ENCODE data around the gene PHC2. TPM values are rescaled to one million over a fixed set of nuclear protein-coding genes. Genes with fewer than 3 reads are reported as not detected.

PHC2 gene
- total RNA-seq, 2 experiments from 2014 or later, result 34.0 to 35.0 TPM

GRCh38 chr1:33332881-33333280 is 98.0 kb downstream of the PHC2 start:
- intact Hi-C loops (cut with micrococcal nuclease; ENCODE audit: unreplicated experiment), result no loop called here
- no peak for TF ChIP-seq EZH2phosphoT487 (IDR thresholded peaks at IDR 0.05; ENCODE audit: borderline replicate concordance, low read depth, low read length)
- TF ChIP-seq CTCF (conservative IDR thresholded peaks at IDR 0.05; ENCODE audit: low read length), result no peak
- Histone ChIP-seq H3K9me3 (ENCODE audit: low read length) (no peaks in the 10 kb centered on the region), H3K4me1 (ENCODE audit: insufficient read depth, low read length, poor library complexity, severe bottlenecking) (no peaks in the 10 kb centered on the region), H3K27ac (ENCODE audit: low read depth, low read length, poor library complexity, severe bottlenecking) (no peak overlapping the region), H3K79me2 (ENCODE audit: insufficient read depth, low read depth, low read length) (no peaks in the 10 kb centered on the region), H2AFZ (ENCODE audit: low read length) (no peak overlapping the region), H3K36me3 (ENCODE audit: insufficient read depth, low read length) (peaks cover 47% of the 10 kb centered on the region), H3K4me3 (ENCODE audit: low read depth, low read length, poor library complexity, severe bottlenecking) (no peak overlapping the region), H3K9me2 (ENCODE audit: insufficient read depth, low read length) (no peaks in the 10 kb centered on the region), H3K4me2 (ENCODE audit: low read length) (no peak overlapping the region), H4K20me1 (ENCODE audit: insufficient read depth, low read length) (no peaks in the 10 kb centered on the region)
- ChIA-PET CTCF (ENCODE audit: unreplicated experiment) (no interaction called here), POLR2A (no interaction called here)
- no peak for DNase-seq (ENCODE audit: low spot score)
- BruUV-seq (replicated peaks), result no TSS peak

- Histone ChIP-seq H3K36me3 (ENCODE audit: insufficient read depth, low read length) (peaks cover 51% of the 10 kb centered on the region), H2AFZ (ENCODE audit: low read length) (no peak overlapping the region), H4K20me1 (ENCODE audit: insufficient read depth, low read length) (no peaks in the 10 kb centered on the region), H3K79me2 (ENCODE audit: insufficient read depth, low read depth, low read length) (no peaks in the 10 kb centered on the region), H3K9me3 (ENCODE audit: low read length) (no peaks in the 10 kb centered on the region), H3K9me2 (ENCODE audit: insufficient read depth, low read length) (no peaks in the 10 kb centered on the region), H3K4me2 (ENCODE audit: low read length) (no peak overlapping the region), H3K4me1 (ENCODE audit: insufficient read depth, low read length, poor library complexity, severe bottlenecking) (no peaks in the 10 kb centered on the region), H3K27ac (ENCODE audit: low read depth, low read length, poor library complexity, severe bottlenecking) (no peak overlapping the region), H3K4me3 (ENCODE audit: low read depth, low read length, poor library complexity, severe bottlenecking) (no peak overlapping the region)
- intact Hi-C loops (cut with micrococcal nuclease; ENCODE audit: unreplicated experiment), result no loop called here
- ChIA-PET POLR2A (no interaction called here), CTCF (ENCODE audit: unreplicated experiment) (no interaction called here)
- DNase-seq (ENCODE audit: low spot score), result no peak
- TF ChIP-seq EZH2phosphoT487 (IDR thresholded peaks at IDR 0.05; ENCODE audit: borderline replicate concordance, low read depth, low read length), result no peak
- TF ChIP-seq CTCF (conservative IDR thresholded peaks at IDR 0.05; ENCODE audit: low read length), result no peak
- no TSS peak for BruUV-seq (replicated peaks)
These were observed 98.5 kb downstream of the PHC2 start for GRCh38 chr1:33332357-33332789.

GRCh38 chr1:33331444-33332356 is 99.2 kb downstream of the PHC2 start:
- intact Hi-C loops (cut with micrococcal nuclease; ENCODE audit: unreplicated experiment), result no loop called here
- Histone ChIP-seq H3K27ac (ENCODE audit: low read depth, low read length, poor library complexity, severe bottlenecking) (no peak overlapping the region), H3K9me3 (ENCODE audit: low read length) (no peaks in the 10 kb centered on the region), H3K36me3 (ENCODE audit: insufficient read depth, low read length) (peaks cover 58% of the 10 kb centered on the region), H3K9me2 (ENCODE audit: insufficient read depth, low read length) (no peaks in the 10 kb centered on the region), H3K4me2 (ENCODE audit: low read length) (no peak overlapping the region), H2AFZ (ENCODE audit: low read length) (no peak overlapping the region), H3K79me2 (ENCODE audit: insufficient read depth, low read depth, low read length) (no peaks in the 10 kb centered on the region), H4K20me1 (ENCODE audit: insufficient read depth, low read length) (no peaks in the 10 kb centered on the region), H3K4me1 (ENCODE audit: insufficient read depth, low read length, poor library complexity, severe bottlenecking) (no peaks in the 10 kb centered on the region), H3K4me3 (ENCODE audit: low read depth, low read length, poor library complexity, severe bottlenecking) (no peak overlapping the region)
- CTCF ChIA-PET (ENCODE audit: unreplicated experiment), result no interaction called here
- BruUV-seq (replicated peaks), result no TSS peak
- POLR2A ChIA-PET, result no interaction called here
- DNase-seq (ENCODE audit: low spot score), result no peak
- no peak for TF ChIP-seq CTCF (conservative IDR thresholded peaks at IDR 0.05; ENCODE audit: low read length)
- no peak for TF ChIP-seq EZH2phosphoT487 (IDR thresholded peaks at IDR 0.05; ENCODE audit: borderline replicate concordance, low read depth, low read length)

Measured in OCI-LY7 (cell line).